Posterior cingulate gyrus (tissue), 11 donors: ENCODE data around the gene METTL13.
"Not testable (repeated sequence)": the region's sequence is repeated elsewhere in the genome, so short reads cannot be mapped to it uniquely, and the experiment has no call there.

ENCODE experiments used
- DNase-seq, 10 donors: peaks; one replicate each; pipeline versions ENCODE4 v3.0.0 to v3.0.0-alpha.2; 2020 to 2021; ENCODE audit warnings: mixed read lengths in 3 of 10
- intact Hi-C: fragments of 100-400 bp; cut with DNase I; formaldehyde crosslinking; loops from one replicate; pipeline ENCODE4 v1.15.1; 2023

METTL13 gene

DNA sequence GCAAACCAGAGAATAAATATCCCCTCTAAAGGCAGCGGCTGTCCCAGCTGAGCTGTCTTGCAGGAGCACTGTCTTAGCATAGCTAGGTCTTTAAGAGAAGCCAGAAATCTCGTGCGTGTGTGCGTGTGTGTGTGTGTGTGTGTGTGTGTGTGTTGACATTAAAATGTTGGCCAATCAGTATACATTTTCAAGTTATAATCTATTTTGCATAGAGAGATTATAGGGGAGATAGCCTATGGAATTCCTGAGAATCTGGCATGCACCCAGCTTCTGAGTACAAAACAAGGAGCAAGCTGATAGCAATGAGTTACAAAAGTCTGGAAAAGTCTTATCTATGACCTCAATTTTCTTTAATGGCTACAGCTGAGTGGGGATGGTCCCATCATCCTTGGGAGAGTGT, 17.7 kb downstream of the METTL13 start:
- DNase-seq: no peak
- intact Hi-C loops: no loop called here

DNA sequence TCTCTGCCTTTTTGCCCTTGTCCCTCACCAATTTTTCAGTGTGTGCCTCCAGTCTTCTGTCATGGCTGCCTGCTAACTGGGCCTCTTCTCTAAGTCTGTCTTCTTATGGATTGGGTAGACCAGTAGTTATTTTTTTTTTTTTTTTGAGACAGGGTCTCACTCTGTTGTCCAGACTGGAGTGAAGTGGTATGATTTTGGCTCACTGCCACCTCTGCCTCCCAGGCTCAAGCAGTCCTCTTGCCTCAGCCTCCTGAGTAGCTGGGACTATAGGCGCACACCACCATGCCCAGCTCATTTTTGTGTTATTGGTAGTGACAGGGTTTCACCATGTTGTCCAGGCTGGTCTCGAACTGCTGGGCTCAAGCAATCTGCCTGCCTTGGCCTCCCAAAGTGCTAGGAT, 18.2 kb downstream of the METTL13 start:
- not testable (repeated sequence) for DNase-seq
- intact Hi-C loops: loop anchor here (5.0 kb wide), 3 partner anchors 43 to 598 kb away; partner anchors contain the start of gene DNM3

DNA sequence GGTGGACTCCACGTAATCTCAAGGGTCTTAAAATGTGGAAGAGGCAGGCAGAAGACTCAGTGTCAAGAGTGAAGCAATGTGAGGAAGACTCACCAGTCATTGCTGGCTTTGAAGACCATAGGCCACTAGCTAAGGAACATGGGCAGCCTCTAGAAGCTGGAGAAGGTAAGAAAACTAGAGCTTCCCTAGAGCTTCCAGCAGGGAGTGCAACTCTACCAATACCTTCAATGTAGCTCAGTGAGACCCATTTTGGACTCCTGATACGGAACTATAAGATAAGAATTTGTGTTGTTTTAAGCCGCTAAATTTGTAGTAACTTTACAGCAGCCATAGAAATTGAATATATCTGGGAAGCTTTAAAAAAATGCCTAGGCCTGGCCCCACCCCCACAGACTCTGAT, 18.9 kb downstream of the METTL13 start:
- DNase-seq: no peak

DNA sequence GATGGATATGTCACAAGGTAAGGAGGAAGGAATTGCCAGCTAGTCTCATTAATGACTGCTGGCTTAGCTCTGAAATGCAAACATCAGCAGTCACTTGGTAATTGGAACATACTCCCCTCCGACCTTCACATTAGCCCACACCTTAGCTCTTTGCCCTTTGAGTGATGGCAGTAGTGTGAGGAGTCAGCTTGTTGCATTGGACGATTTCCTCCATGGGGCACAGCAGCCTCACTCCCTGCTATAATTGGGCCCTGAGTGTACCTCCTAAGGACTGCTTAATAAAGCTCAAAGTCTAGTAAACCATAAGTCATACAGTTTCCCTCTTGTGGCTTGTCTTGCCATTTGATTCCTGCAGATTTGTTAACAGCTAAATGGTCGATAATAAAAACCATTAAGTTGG, 19.4 kb downstream of the METTL13 start:
- DNase-seq: no peak
- intact Hi-C loops: loop anchor here (1.0 to 5.0 kb wide), 4 partner anchors 41 to 596 kb away; partner anchors contain the start of gene DNM3

More for the DNA sequence above, 18.9 kb downstream of the METTL13 start:
- intact Hi-C loops: loop anchor here (5.0 kb wide), 3 partner anchors 42 to 597 kb away; partner anchors contain the start of gene DNM3

DNA sequence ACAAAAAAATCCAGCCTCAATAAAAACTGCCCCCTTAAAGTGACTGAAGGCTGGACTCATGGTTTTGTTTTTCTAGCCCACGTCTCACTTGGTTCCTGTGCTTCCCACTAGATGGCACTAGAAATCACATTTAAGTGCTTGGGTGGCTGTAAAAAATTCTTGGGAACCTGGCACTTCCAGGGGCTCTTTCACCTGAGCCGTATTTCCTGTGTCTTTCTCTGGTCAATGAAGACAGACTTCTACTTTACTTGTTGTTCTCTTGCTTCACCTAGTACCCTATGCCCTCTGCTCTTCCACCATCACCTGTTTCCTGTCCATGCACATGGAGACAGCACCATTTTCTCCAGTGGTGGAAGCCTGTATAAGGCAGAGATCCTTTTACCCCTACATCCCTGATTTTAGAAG, 20.0 kb downstream of the METTL13 start:
- DNase-seq: no peak
- intact Hi-C loops: loop anchor here (1.0 to 5.0 kb wide), 4 partner anchors 41 to 596 kb away; partner anchors contain the start of gene DNM3

DNA sequence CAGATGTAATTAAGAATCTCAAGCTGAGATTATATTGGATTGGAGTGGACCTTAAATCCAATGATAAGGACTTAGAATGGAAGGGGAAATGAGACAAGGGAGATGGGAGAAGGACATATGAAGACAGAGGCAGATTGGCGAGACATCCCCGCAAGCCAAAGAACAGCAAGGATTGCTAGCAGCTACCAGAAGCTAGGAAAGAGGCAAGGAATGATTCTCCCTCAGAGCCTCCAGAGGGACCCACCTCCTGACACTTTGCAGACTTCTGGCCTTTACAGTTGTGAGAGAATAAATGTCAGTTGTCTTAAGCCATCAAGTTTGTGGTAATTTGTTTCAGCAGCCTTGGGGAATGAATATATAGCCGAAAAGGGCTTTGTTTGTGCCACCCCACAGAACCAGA, 20.7 kb downstream of the METTL13 start:
- peak in 1 of 10 donors; percentile 81 for DNase-seq
- intact Hi-C loops: loop anchor here (5.0 kb wide), 3 partner anchors 40 to 595 kb away; partner anchors contain the start of gene DNM3

DNA sequence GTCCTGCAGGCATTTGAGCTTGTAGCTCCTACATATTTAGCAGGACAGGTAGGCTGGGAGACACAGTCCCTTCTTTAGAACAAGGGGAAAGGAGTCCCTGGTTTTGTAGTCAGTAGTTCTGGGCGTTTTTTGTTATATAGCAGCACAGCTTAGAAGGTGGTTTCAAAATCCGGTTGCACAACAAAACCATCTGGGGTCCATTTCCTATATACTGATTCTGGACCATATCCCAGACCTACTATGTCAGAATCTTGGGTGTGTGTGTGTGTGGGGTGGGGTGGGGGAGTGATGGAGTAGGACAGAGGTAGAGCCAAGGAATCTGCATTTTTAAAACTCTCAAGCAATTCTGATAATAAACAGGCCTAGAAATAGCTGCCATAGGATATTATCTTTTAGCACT, 21.6 kb downstream of the METTL13 start:
- intact Hi-C loops: loop anchor here (5.0 kb wide), 3 partner anchors 39 to 594 kb away; partner anchors contain the start of gene DNM3
- no peak for DNase-seq

DNA sequence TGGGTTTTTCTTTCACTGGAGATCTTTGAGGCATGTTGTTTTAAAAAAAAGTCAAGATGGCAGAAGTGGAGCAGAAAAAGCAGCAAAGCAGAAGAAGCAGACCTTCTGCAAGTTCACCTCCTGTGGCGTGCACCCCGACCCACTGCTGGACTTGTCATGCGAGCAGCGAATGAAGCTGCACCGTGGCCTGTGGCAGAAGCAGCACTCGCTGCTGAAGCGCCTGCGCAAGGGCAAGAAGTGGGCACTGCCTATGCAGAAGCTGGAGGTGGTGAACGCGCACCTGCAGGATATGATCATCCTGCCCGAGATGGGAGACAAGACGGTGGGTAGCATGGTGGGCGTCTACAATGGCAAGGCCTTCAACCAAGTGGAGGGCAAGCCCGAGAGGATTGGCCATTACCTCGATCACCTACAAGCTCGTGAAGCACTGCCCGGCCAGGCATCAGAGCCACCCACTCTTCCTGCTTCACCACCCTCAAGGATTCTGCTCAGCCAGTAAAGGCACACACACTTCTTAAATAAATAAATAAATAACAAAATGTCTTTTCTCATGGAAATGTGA, 22.1 kb downstream of the METTL13 start:
- intact Hi-C loops: loop anchor here (5.0 kb wide), 3 partner anchors 39 to 594 kb away; partner anchors contain the start of gene DNM3
- DNase-seq: peak in 2 of 10 donors; percentile 76 to 80

DNA sequence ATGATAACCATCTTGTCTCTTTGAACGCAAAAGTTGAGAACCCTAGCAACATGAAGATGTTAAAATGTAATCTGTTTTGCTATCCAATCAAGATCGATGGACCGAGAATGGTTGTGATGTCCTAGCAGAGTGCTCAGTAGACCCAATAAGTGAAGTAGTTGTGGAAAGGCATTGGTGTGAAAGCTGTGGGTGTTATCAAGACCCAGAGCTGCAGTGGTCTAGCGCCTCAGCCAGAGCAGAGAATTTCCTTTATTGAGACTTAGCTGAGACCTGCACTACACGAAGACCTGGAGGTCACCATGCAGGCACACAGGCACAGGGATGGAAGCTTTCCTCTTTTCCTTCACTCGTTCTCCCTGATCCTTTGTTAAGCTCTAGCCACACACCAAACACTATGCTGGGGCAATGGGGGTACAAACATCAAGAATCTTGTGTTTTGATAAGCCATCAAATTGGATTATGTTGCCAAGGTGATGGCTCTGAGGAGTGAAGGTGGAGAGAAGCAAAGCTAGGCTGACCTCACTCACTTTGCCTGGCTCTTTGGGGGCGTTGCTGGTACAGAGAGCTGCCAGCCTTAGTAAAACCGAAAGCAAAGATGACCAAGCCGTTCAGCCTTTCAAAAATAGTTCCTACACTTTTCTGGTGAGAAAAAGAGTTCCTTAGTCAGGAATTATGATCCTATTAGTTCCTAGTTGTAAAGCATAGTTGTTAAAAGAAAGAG, 24.1 kb downstream of the METTL13 start:
- no peak for DNase-seq
- intact Hi-C loops: no loop called here

DNA sequence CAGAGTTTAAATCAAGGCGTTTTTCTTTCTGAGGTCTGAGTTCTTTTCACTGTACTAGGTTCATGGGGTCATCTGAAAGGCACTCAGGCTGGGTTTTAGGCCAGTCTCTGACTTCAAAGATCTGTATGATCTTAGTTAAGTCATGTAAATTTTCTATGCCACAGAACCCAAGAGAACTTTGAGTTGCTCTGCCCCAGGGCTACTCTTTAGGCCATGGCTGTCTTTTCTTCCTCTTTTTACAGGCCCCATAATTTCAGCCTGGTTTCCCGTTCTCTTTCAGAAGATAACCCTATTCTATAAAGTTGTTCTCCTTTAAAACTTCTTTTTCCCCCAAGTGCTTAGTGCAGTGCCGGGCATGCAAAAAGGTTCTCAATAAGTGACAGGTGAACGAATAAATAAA, 26.1 kb downstream of the METTL13 start:
- intact Hi-C loops: no loop called here
- no peak for DNase-seq

DNA sequence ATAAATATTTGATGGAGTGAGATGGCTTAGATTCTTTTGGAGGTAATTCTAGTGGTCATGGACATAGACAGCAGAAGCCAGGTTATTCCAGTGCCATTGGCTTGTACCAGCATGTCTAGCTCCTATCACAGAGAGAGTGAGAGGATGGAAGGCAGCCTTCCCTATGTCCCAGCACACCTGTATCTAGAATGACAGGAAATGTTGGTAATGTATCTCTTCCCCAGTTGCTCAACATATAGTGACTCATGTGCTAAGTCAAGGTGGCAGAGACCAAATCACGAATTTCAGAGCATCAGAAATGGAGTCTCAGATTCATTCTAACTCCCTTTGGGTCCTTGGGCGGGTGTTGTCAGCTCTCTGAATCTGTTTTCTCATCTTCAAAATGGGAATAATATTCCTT, 28.4 kb downstream of the METTL13 start:
- intact Hi-C loops: no loop called here
- no peak for DNase-seq

DNA sequence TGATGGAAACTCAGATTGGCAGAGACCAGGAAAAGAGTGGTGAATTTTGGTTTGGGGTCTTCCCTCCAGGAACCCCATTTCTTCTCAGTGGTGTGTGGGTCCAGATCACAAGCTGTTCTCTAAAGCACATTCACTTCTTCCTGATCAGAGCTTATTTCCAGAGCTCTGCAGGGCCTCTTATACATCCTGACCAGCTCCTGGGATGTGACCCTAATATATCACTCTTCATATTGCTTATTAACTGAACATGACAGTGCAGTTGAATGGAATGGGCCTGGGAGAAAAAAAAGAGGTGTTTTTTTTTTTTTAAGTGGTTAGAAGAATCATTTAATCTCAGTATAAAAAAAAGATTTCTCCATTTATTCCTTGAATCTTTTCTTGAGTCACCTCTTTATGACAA, 30.2 kb downstream of the METTL13 start:
- no peak for DNase-seq
- intact Hi-C loops: no loop called here

DNA sequence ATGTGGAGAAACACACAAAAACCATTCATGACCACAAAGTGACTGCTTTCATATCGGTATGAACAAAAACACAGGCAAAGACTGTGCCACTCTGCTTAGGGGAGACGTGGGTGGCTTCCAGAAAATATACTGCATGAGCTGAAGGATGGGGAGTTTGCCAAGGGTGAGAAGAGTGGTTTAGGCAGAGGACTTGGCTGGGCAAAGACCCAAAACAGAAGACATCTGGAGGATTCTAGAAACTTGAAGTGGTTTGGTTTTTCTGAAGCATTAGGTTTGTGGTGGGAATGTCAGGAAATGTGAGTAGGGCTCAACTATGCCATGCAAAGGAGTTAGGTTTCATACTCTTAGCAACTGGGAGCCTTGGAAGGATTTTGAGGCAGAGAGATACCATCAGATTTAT, 33.2 kb downstream of the METTL13 start:
- no peak for DNase-seq
- intact Hi-C loops: no loop called here

DNA sequence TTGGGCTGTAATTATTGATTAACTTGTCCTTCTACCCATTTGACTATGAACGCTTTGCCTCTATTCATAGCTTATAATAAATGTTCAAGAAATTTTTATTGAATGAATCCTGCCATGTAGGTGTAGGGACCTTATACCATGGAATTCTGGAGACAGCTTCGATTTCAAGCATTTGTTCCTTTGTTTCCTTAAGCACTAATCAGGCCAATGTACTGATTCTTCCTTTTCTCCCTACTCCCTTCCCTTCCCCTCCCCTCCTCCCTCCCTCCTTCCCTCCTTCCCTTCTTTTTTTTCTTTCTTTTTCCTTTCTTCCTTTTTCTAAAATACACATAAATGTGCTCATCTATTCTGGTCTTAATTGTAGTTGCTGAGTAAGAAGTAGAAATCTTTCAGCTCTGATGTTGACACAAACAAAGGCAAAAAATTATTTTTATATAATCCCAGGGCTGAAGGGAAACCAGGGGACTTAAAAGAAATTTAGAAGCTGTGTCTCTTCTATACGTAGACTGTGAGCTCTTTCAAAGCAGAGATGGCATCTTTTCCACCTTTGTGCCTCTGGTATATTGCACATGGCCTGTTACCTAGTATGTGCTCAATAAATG, 34.9 kb downstream of the METTL13 start:
- intact Hi-C loops: no loop called here

DNA sequence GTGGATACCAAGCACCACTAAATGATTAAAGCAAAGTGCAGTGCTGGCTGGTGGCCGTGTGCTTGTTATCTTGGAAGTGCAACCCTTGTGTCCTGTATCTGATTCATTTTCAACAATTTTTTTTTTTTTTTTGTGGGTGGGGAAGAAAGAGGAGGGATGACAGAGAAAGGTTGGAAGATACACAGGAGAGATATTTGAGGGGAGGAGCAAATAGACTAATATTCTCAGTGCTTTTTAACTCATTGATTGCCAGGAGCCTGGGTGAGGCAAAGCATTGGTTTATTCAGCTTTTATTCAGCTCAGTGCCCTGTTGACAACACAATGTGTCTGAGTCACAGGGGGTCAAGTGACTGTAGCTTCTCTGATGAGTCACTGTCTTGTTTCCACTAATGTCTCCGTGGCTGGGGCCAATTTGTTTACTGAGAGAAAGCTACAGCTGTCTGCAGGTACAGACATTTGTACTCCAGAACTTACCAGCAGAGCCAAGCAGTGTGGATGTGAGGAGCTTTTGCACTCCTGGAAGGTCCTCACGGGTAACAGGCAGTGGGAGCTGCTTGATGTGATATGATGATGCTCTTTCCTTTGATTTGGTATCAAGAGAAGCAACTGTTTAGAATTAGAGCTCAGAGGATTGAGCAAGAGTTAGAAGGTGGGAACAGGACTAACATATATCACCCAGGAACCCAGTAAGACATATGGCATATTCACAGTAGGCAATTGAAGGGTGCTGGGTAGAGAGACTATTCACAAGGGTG, 36.2 kb downstream of the METTL13 start:
- peak in 1 of 10 donors; percentile 40 for DNase-seq
- intact Hi-C loops: no loop called here

More for the DNA sequence above, 34.9 kb downstream of the METTL13 start:
- DNase-seq: no peak

DNA sequence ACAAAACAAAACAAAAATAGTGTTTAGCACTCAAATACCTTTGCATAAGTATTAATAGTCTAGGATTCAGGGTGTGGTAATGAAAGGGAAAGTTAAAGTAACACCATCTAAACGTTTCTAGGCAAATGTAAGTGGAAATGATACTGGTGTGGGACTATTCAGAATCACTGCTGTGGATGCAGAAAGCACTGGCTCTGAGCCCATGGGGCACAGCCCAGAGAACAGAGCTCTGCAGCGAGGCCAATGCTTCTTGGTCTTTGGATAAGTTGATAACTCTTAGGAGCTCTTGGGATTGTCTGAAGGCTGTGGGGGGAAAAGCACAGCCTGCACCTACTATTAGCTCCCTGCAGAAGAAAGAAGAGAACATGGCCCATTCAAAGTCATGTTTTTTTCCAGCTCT, 38.5 kb downstream of the METTL13 start:
- peak in 3 of 10 donors; percentile 39 to 85 (median 55) for DNase-seq
- intact Hi-C loops: no loop called here

DNA sequence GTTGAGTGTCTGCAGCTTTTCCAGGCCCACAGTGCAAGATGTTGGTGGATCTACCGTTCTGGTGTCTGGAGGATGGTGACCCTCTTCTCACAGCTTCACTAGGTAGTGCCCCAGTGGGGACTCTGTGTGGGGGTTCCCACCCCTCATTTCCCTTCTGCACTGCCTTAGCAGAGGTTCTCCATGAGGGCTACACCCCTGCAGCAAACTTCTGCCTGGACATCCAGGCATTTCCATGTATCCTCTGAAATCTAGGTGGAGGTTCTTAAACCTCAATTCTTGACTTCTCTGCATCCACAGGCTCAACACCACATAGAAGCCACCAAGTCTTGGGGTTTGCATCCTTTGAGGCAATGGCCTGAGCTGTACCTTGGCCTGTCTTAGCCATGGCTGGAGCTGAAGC, 45.5 kb downstream of the METTL13 start:
- DNase-seq: no peak
- intact Hi-C loops: no loop called here

DNA sequence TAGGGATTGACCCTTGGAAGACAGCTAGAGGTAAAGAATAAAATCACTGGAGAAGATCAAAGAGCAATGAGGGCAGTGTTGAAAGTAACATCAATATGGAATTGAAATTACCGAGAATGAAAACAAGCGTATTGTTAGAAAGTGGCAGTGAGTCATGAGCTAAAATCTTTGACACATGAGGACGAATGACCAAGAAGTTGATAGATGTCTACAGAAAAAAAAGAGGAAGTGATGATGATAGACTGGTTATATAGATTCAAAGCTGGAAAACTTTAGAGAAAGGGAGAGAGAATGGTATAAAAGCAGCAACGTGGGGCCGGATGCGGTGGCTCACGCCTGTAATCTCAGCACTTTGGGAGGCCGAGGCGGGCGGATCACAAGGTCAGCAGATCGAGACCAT, 47.3 kb downstream of the METTL13 start:
- intact Hi-C loops: no loop called here
- DNase-seq: no peak

DNA sequence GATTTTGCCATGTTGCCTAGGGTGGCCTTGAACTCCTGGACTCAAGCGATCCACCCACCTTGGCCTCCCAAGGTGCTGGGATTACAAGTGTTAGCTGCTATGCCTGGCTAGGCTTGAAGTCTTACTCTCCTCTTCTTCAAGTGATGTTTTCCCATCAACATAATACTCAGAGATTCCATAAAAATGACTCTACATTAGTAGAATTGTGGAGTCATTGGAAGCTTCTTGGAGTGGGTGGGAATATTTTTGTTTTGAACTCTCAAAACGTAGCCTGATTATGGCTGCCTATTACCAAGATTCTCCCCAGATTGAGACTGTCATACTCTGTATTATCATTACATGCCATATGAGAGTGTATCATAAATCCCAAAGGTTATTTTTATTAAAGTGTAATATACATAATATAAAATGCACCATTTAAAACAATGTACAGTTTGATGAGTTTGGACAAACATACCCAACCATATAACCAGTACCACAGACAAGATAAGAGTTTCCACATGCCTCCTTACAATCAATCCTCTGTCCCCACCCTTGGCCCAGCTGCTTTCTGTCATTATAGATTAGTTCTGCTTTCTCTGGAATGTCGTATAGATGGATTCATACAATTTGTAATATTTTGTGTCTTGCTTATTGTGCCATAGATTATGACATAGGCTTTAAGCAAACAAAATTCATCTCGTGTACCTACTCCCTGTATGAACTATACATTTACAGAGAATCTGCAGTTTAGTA, 51.8 kb downstream of the METTL13 start:
- intact Hi-C loops: no loop called here
- no peak for DNase-seq

DNA sequence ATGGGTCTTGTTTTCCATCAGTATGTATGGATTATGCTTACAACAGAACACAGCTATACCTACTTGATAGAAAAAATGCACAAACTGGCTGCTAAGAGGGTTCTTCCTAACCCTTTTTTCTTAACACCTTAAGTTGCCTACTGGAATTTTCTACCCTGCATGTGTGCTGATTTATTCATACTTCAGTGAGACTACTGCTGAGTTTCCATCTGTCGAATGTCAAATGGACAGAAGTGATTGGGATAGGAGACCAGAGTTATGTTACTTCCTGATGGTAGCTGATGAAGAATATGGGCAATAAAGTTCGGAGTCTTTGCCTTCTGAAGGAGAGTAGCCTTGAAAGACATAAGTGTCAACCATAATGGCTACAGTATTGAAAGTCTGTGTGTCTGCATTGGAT, 53.4 kb downstream of the METTL13 start:
- intact Hi-C loops: no loop called here
- no peak for DNase-seq
